ENCODE data around the gene IGFALS. TPM values are rescaled to one million over a fixed set of nuclear protein-coding genes. Genes with fewer than 3 reads are reported as not detected.

The IGFALS gene
- total and polyA plus RNA-seq, 2 of the 4 experiments (the other 2 are of a cell fraction), result not detected

DNA sequence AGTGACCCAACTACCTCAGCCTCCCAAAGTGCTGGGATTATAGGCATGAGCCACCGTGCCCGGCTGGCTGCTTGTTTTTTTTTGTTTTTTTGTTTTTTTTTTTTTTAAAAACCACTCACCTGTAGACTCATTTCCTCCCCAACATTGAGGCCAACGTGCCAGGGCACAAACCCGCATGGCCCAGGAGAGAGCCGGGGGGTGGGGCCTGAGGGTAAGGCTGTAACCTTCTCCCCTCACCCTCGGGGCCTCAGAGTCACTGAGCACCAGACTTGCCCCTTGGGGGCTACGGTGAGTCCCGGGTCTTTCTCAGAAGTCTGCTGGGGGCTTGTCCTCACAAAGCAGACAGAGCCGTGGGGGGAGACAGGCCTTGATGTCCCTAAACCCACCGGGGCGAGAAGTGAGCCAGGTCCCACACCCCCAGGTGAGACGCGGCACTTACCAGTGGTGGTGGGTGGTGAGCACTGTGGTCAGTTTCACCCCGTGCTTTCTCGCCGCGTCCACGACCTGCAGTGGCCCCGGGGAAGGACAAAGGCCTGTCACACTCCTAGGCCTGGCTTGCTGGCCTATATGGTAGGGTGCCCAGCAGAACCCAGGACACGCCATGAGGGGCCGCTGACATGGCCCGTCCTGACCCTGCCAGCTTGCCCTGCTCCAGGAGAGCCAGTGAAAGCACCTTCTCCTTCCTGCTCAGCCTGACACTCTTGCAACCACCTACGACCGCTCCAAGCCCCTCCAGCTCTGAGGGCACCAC is 28.5 kb upstream of the IGFALS start:
- Histone ChIP-seq H2BK15ac (ENCODE audit: low read depth, low read length) (no peak overlapping the region), H3K18ac (ENCODE audit: low read depth, low read length) (no peak overlapping the region), H3K27me3 (ENCODE audit: control insufficient read depth, insufficient read depth, low read length) (no peaks in the 10 kb centered on the region), H3K56ac (ENCODE audit: extremely low read depth, insufficient read depth, low read length) (no peak overlapping the region), H2AK9ac (replicated peaks; ENCODE audit: low read depth, low read length, poor library complexity) (no peak overlapping the region), H3K4me3 (ENCODE audit: insufficient read depth, low read depth, low read length) (no peak overlapping the region), H4K20me1 (ENCODE audit: insufficient read depth, low read length) (0 out of 2 replicates have a peak, but pooled peaks cover 3% of the 10 kb centered on the region), H3K79me1 (ENCODE audit: low read depth in 1 of 2, low read length in 2 of 2) (peaks cover 8 to 29% of the 10 kb centered on the region in 2 experiments; a peak in 3 of 4 replicates), H3K9me1 (ENCODE audit: insufficient read depth, low read length) (no peaks in the 10 kb centered on the region; the same call in 1 of the 2 replicates), H3K4ac (ENCODE audit: low read depth, low read length) (no peak overlapping the region), H3K36me3 (ENCODE audit: control insufficient read depth, insufficient read depth, low read length) (peaks cover 10% of the 10 kb centered on the region), H4K5ac (ENCODE audit: low read depth, low read length) (no peak overlapping the region), H2AK5ac (ENCODE audit: low read depth, low read length) (no peak overlapping the region), H4K91ac (ENCODE audit: insufficient read depth, low read depth, low read length) (no peak overlapping the region), H3K9me3 (ENCODE audit: control insufficient read depth, insufficient read depth, low read length) (no peaks in the 10 kb centered on the region), H3K27ac (ENCODE audit: insufficient read depth, low read length) (no peak overlapping the region), H3K4me1 (ENCODE audit: control insufficient read depth, insufficient read depth, low read length) (peaks cover 4% of the 10 kb centered on the region; the same call in 1 of the 2 replicates), H2BK120ac (ENCODE audit: low read depth, low read length) (no peak overlapping the region), H3K14ac (replicated peaks; ENCODE audit: low read depth, low read length) (no peak overlapping the region), H3K23ac (ENCODE audit: low read depth, low read length) (no peak overlapping the region), H4K8ac (ENCODE audit: low read depth in 2 of 2, low read length in 2 of 2) (no peak overlapping the region), H2BK20ac (ENCODE audit: low read depth, low read length) (no peak overlapping the region), H2AFZ (replicated peaks; ENCODE audit: low read length, poor library complexity) (no peak overlapping the region), H3K9ac (ENCODE audit: low read depth, low read length) (no peak overlapping the region), H2BK5ac (ENCODE audit: low read depth, low read length, poor library complexity, severe bottlenecking) (no peak overlapping the region), H3K4me2 (ENCODE audit: low read depth, low read length) (no peak overlapping the region)
- ATAC-seq (ENCODE audit: low read depth), result no peak
- dilution Hi-C loops (cut with HindIII; ENCODE audit: low sequenced_read_pairs, unreplicated experiment) (no loop called here), intact Hi-C loops (cut with micrococcal nuclease) (no loop called here), in situ Hi-C loops (cut with MboI; ENCODE audit: low sequenced_read_pairs) (no loop called here)
- no TSS peak for BruUV-seq (replicated peaks)
- TF ChIP-seq CHD1 (IDR thresholded peaks at IDR 0.05; ENCODE audit: low read depth, low read length) (no peak), CEBPB (IDR thresholded peaks at IDR 0.05; ENCODE audit: low read depth, low read length) (no peak), MAZ (IDR thresholded peaks at IDR 0.05; ENCODE audit: borderline replicate concordance, low read depth, low read length) (no peak), RCOR1 (IDR thresholded peaks at IDR 0.05; ENCODE audit: insufficient replicate concordance, low read length) (no peak), NFE2L2 (IDR thresholded peaks at IDR 0.05; ENCODE audit: low read depth, low read length) (no peak), SMC3 (IDR thresholded peaks at IDR 0.05; ENCODE audit: low read depth, low read length) (no peak), CTCF (conservative IDR thresholded peaks at IDR 0.05; ENCODE audit: low read depth, low read length) (no peak)
- CTCF ChIA-PET, result no interaction called here
- whole genome bisulfite sequencing, 2 experiments (ENCODE audit: extremely low coverage in 2 of 2, insufficient read length in 1 of 2), result 97% methylated on average over 6 of the region's 24 CpGs; no CpG with 5 or more reads in 1 of the 2 experiments
- DNase-seq, result no peak
- POLR2A ChIA-PET (ENCODE audit: unreplicated experiment), result no interaction called here
